AG08396 (cell line): ENCODE data around the gene CRYBA4.
A peak's percentile ranks its signal among the peaks of the same experiment; 100 is the strongest.
"Not testable (repeated sequence)": the region's sequence is repeated elsewhere in the genome, so short reads cannot be mapped to it uniquely, and the experiment has no call there.

Source experiments
- DNase-seq: peaks from one replicate; pipeline ENCODE4 v3.0.0; 2012; ENCODE audit warnings: low spot score, mixed read lengths

CRYBA4 gene

DNA sequence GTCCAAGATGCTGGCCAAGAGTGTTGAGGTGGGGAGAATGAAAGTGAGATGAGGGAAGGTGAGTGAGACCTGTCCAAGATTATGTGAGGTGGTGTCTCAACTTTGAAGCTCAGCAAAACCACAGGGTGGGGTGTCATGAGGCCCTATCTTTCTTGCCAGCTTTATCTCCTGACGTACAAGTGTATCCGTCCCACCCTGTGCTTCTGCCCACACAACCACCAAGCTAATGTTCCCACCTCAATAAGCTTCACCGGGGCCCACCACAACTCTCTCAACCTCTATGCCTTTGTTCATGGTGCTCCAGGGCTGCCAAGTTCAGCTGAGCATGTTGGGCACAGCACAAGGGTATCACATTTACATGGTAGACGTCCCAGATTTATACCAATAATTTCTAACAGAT is 24.7 kb upstream of the CRYBA4 start:
- DNase-seq, result no peak

- DNase-seq, result no peak
Measured at GRCh38 chr22:26597480-26597879, 24.3 kb upstream of the CRYBA4 start.

DNA sequence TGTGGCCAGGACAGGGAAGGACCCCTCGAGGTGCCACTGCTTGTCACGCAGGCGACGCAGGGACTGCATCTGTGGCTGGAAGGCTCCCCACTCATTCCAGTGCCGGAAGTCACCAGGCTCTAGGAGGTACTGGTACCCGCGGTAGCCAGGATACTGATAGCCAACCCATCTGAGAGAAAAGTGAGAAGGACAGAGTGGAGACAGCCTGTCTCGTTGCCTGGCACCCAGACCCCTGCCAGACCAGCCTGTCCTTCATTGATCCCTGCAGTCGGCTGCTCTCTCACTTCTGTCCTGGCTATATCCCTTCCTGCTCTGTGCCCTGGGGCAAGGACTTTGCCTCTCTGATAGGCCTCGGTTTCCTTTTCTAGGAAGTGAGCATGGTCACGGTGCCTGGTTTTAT is 22.3 kb upstream of the CRYBA4 start:
- no peak for DNase-seq

DNA sequence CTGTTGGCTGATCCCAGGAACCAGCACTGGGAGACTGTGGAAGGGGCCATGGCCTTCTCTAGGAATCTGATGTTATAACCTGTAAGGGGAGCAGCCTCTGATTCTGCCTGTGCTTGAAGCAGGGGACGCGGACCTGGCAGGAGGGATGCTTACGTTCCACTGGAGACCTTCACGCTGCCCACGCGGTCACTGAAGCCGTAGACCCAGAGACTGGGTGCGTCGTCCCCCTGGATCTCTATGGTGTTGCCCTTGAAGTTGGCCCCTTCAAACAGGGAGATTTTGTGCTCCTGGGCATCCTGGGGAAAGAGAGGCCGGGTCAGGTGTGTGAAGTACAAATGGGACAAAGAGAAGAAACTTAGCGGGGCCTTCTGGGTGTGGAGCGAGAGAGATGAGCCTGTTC is 20.0 kb upstream of the CRYBA4 start:
- no peak for DNase-seq

DNA sequence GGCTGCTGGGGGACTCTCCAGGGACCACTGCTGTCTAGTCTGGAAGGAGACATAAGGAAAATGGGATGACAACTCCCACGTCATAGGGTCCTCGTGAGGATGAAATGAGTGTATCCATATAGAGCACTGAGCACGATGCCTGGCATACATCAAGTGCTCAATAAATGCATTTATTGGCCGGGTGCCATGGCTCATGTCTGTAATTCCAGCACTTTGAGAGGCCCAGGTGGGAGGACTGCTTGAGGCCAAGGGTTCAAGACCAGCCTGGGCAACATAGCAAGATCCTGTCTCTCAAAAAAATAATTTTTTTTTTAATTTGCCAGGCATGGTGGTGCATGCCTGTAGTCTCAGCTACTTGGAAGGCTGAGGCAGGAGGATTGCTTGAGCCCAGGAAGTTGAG is 19.6 kb upstream of the CRYBA4 start:
- DNase-seq, result no peak

GRCh38 chr22:26604368-26604767 is 17.4 kb upstream of the CRYBA4 start:
- no peak for DNase-seq

GRCh38 chr22:26606611-26607010 is 15.2 kb upstream of the CRYBA4 start:
- DNase-seq, result peak; percentile 56

DNA sequence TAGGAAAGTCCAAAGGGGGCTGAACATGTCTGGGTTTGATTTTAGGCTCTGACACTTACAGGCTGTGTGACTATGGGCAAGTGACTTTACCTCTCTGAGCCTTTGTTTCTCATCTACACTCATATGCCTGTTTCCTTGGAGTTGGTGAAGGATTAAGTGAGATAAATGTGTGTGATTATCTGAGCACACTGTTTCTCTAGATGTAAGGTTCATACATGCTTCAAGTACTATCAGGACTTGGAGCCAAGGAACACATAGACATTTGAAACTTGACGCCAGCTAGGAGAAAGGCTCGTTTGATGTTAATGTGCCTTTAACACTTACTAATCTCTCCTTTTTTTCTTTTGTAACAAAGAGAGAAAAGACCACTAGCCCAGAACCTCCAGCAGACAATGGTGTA is 13.6 kb upstream of the CRYBA4 start:
- DNase-seq, result no peak

GRCh38 chr22:26609287-26609686 is 12.5 kb upstream of the CRYBA4 start:
- no peak for DNase-seq

DNA sequence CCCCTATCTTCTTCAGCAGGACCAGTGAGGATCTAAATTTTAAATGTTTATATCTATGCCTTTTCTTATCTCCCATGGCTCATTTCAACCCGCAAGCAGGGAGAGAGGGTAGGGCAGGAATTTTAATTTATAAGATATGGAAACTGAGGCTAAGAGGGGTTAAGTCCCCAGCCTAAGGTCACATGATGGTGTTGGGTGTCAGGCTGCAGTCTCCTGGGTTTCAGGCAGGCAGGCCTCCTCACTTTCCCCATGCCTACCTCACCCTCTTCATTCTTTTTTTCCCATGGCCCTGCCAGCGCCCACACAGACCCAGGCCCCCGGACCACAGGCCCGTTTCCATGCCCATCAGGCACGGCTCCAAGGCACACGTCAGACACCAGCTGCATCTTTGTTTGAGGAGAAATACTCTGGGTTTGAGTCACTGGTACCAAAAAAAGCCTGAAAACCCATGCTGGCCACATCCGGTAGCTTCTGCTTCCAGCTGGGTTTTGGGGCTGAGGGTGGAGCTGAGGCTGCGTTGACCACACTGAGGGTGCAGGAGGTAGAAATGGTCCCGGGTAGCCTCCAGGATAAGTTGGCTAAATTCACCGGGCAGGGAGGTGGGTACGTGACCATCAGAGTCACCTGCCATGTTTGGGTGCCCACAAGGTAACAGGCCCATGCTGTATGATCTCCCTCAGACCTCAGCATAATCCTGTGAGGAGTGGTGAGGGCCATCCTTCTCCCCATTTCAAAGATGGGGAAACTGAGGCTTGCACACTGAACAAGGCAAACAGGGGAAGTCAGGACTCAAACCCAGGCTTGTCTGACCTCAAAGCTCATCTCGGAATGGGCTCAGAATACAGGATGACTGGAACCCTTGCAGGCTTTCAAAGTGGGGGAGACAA is 11.4 kb upstream of the CRYBA4 start:
- DNase-seq, result peak; percentile 88

DNA sequence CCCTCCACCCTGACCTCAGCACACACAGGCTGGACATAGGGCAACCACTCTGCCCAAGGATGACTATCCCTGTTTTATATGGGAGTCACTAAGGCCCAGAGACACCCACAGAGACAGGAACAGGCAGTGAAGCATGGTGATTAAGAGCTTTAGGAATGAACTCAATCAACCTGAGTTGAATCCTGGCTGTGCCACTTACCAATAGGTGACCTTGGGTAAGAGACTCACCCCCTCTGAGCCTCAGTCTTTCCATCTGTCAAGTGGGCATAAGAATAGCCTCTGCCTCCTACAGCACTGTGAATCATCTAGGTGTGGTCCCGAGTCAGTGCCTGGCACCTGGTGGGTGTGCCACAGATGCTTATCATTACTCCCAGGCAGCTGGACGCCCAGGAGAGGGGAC is 10.8 kb upstream of the CRYBA4 start:
- no peak for DNase-seq

DNA sequence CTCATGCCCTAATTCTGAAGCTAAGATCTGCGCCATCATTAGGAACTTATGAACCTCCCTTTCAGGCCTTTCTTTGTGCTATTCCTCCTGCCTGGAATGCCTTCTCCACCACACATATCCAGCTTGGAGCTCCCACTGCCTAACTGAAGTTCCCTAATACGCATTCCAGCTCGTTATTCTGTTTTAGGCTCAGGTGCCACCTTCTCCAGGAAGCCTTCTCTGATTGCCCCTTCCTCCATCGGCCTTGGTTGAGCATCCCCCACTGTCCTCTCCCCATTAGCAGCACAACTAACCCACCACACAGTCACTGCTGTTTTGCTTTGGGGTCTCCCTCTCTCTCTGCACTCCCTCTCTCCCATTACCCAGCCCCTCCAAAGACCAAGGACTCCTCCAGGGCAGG is 9.1 kb upstream of the CRYBA4 start:
- DNase-seq, result no peak

DNA sequence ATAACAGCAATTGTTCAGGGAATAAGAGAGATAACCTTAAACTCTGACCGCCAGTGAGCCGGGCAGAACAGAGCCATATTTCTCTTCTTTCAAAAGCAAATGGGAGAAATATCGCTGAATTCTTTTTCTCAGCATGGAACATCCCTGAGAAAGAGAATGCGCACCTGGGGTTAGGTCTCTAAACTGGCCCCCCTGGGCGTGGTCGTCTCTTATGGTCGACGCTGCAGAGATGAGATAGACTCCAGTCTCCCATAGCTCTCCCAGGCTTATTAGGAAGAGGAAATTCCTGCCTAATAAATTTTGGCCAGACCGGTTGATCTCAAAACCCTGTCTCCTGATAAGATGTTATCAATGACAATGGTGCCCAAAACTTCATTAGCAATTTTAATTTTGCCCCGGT is 8.0 kb upstream of the CRYBA4 start:
- not testable (repeated sequence) for DNase-seq

GRCh38 chr22:26614322-26614721 is 7.4 kb upstream of the CRYBA4 start:
- DNase-seq, result no peak

DNA sequence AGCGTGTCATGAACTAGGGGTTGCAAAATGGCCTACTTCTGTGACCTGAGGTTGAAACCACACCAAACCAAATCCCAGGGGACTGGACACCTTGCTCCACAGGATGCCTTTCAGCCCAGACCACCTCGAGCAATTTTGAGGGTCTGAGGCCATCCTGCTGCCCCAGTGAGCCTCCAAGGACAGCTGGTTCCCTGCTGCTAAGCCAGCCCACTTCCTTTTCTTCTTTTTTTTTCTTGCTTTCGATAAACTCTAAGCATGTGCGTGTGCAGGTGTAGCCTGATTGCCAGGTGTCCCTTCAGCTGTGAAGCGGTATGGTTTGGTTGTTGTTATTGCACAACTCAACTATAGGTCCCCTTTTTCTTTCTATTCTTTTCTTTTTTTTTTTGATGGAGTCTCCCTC is 6.6 kb upstream of the CRYBA4 start:
- DNase-seq, result no peak

GRCh38 chr22:26615830-26616435 is 5.8 kb upstream of the CRYBA4 start:
- no peak for DNase-seq

GRCh38 chr22:26616650-26617049 is 5.1 kb upstream of the CRYBA4 start:
- DNase-seq, result no peak

DNA sequence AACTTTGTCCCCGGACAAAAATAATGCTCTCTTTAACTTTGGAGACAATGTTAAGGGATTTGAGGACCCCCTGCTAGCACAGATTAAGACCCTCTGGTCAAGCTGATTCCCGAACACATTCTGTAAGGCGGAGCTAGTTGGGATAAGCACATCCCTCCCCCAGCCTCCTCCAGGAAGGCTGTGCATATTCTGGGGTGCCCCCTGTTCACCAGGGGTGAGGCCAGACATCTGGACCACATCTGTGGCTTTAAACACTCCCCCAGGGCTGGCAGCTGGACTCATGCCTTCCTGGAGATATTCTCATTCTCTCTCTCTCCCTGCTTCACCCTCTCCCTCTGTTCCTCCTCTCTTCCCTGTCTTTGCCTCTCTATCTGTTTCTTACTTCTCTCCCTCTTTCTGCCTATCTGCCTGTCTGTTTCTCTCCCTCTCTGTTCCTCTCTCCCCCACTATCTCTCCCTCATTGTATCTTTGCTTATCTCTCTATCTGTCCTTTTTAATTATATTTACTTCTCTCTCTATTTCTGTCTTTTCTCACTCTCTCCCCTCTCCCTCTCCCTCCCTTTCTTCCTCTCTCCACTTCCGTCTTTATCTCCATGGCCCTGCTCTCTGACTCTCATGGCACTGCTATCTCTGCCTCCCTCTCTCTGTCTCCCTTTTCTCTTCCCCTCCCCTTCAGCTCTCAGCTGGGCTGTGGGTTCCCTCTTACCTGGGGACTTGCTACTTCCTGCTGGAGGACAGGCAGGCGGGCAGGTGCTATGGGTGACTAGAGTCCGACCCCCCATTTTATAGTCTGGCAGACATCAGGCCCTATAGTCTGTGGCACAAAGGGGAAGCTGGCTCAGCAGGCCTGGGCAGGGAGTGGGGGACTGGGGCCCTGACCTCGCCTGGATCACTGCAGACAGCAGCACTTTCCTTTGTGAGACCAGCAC is 4.2 kb upstream of the CRYBA4 start, which contains the start of gene CRYBB1:
CRYBB1 (minus strand) TSS at position 757 of the 929 bp plus-strand sequence. CDS start 1,708 bp downstream, outside the sequence.
- DNase-seq, result no peak

DNA sequence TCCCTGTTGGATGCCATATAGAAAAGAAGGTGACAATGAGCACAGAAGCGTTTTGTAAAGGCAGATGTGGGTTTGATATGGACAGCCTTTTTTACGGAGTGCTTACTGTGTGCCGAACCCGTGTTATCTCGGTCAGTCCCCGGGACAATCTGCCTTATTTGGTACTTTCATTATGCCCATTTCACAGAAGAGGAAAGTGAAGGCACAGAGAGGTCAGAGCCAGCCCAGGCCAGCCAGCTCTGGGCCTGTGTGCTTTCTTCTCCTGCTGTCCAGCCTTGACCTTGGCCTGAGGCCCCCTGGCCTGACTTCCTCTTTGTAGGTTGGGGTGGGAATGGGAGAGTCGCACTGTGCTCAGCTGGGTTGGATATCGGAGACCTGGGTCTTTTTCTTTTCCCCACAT is 3.3 kb upstream of the CRYBA4 start:
- no peak for DNase-seq

DNA sequence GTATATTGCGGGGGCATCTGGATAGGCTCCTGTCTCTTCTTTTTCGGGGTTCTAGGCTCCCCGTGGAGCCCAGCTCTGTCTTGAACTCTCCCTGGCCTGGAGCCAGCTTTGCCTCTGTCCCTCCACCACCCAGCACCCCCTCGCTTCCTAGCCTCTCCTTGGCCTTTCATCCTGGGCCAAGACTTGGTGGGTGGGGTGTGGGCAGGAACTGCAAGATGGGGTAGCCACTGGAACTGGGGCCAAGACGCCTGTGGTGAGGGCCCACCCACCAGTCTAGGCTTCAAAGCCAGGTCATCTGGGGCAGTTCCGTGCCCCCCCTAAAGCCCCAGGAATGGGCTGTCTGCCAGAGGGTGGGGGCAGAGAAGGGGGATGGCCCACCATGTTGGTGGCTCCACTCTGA is 2.3 kb upstream of the CRYBA4 start:
- DNase-seq, result no peak

- DNase-seq, result no peak
Measured at GRCh38 chr22:26620197-26620596, 1.6 kb upstream of the CRYBA4 start.

- DNase-seq, result no peak
Measured at GRCh38 chr22:26623984-26624383, 2.2 kb downstream of the CRYBA4 start.

GRCh38 chr22:26624803-26625202 is 3.0 kb downstream of the CRYBA4 start:
- DNase-seq, result no peak
